Heart right ventricle (tissue), 16 donors: ENCODE results near the gene MYH16. TPM values are rescaled to one million over a fixed set of nuclear protein-coding genes. Genes with fewer than 3 reads are reported as not detected.

ENCODE experiments used
- ATAC-seq, 8 donors: fragments of 200-7000 bp; cut with Tn5 transposase; one replicate each; pipeline ENCODE4 v1.9.1; 2020; ENCODE audit warnings: mild to moderate bottlenecking in 8 of 8, moderate library complexity in 8 of 8, moderate number of reproducible peaks in 1 of 8
- DNase-seq, 2 donors: peaks; one replicate each; pipeline ENCODE4 v3.0.0-alpha.2; 2020
- H3K27ac ChIP-seq, 10 donors: fragments of 200-600 bp; sonication (generic) in 2 of 10; one replicate each; pipeline versions ENCODE4 v1.5.0 to v1.8.0; 2020 to 2022; ENCODE audit warnings: mild to moderate bottlenecking in 3 of 10
- H3K27me3 ChIP-seq, 7 donors: fragments of 200-600 bp; one replicate each; pipeline ENCODE4 v1.8.0; 2021 to 2022; ENCODE audit warnings: mild to moderate bottlenecking in 2 of 7
- H3K36me3 ChIP-seq, 9 donors: fragments of 200-600 bp; sonication (generic) in 1 of 9; one replicate each; pipeline versions ENCODE4 v1.5.0 to v1.8.0; 2020 to 2022; ENCODE audit warnings: mild to moderate bottlenecking in 2 of 9
- H3K4me1 ChIP-seq, 9 donors: fragments of 200-600 bp; sonication (generic) in 1 of 9; one replicate each; pipeline versions ENCODE4 v1.5.0 to v1.8.0; 2020 to 2022; ENCODE audit warnings: mild to moderate bottlenecking in 4 of 9
- H3K4me3 ChIP-seq, 10 donors: fragments of 200-600 bp; sonication (generic) in 2 of 10; one replicate each; pipeline versions ENCODE4 v1.5.0 to v1.8.0; 2020 to 2022; ENCODE audit warnings: mild to moderate bottlenecking in 7 of 10, moderate library complexity in 2 of 10
- H3K9me3 ChIP-seq, 11 donors: fragments of 200-600 bp in 10 of 11; sonication (generic) in 2 of 11; one replicate each; pipeline versions ENCODE4 v1.5.0 to v1.8.0; 2013 to 2022; ENCODE audit warnings: mild to moderate bottlenecking in 2 of 11, control low read depth in 1 of 11, moderate library complexity in 1 of 11
- CTCF ChIP-seq, 9 donors: fragments of 200-600 bp; sonication (generic) in 2 of 9; IDR thresholded peaks; one replicate each; pipeline versions ENCODE4 v1.5.0 to v1.8.0; 2021 to 2022; ENCODE audit warnings: antibody characterized with exemption in 9 of 9, mild to moderate bottlenecking in 5 of 9, moderate library complexity in 1 of 9
- WGBS, 2 donors: extraction: QIAGEN DNeasy Blood & Tissue Kit; methylation state at CpG; one replicate each; pipeline ENCODE4 v1.1.7; 2013; ENCODE audit warnings: inconsistent platforms in 1 of 2; 5-methylcytosine and 5-hydroxymethylcytosine counted together
- intact Hi-C, 10 donors: fragments of 100-400 bp; cut with DNase I; formaldehyde crosslinking; loops; one replicate each; pipeline versions ENCODE4 v1.11.1 to v1.14.2; 2022
- polyA plus RNA-seq, 2 donors: library from polyadenylated mRNA; stranded (reverse); fragments of 200-250 nt; gene quantifications; one replicate each; pipeline ENCODE4 v1.2.3, GENCODE V29; 2013
- total RNA-seq, 10 donors: library from RNA; stranded (reverse); fragmentation: NEBNext Ultra II Directional in 3 of 10; extraction: Animal tissue kit (Norgen Biotek cat#: 25700) in 3 of 10; gene quantifications; one replicate each; pipeline versions ENCODE4 v1.2.1 to v1.2.4, GENCODE V29; 2021 to 2023
- donor health status: Arrhythmogenic right ventricular cardiomyopathy.
- donor health status: ischemic (EF 13 %, LVEDD 7.1; RV severe dilation, severe dysfunction).
- donor health status: healthy with polysubstance abuse.
- donor health status: DM: no; HTN: yes; CAD: no.
- donor health status: DM: no; HTN: no; CAD: no.
- donor health status: ischemic (EF 25% LVEDD 6.9; RV normal size, moderate dysfunction).
- donor health status: ischemic (EF 25% LVEDD 5.7; RV mildly dilated, moderate dysfunction).
- donor health status: healthy.
- donor health status: DM: yes; HTN: yes; CAD: no.
- donor health status: Ischemic cardiomyopathy.
- donor health status: ischemic (EF 35%, LVEDD 5.7; RV mildly dilated, moderate dysfunction).
- donor health status: nonischemic (EF 11% LVEDD 7.7; RV severe dilation, severe dysfunction).
- donor health status: DM: yes; HTN: yes; CAD: no.
- donor health status: PGD.
- donor health status: ischemic (EF 29% LVEDD 5.4; RV normal size, mild dysfunction).
- donor health status: nonischemic (EF 23%, LVEDD 6.1; RV moderate dilation, normal function).

MYH16 gene
- total and polyA plus RNA-seq, 12 donors, result not detected

- WGBS, 2 donors, result 88 to 90% methylated on average over 2 of the region's 2 CpGs
- no peak for DNase-seq
- Histone ChIP-seq H3K27me3 (peaks cover 0 to 24% (median 5%) of the 10 kb centered on the region in 7 donors), H3K27ac (no peak overlapping the region), H3K4me3 (no peak overlapping the region), H3K4me1 (no peaks in the 10 kb centered on the region), H3K9me3 (no peaks in the 10 kb centered on the region), H3K36me3 (no peaks in the 10 kb centered on the region)
- intact Hi-C loops, result no loop called here
- no peak for ATAC-seq
- no peak for TF ChIP-seq CTCF (IDR thresholded peaks at IDR 0.05)
Observed at GRCh38 chr7:99254390-99254789, 18.2 kb upstream of the MYH16 start.

- Histone ChIP-seq H3K36me3 (no peaks in the 10 kb centered on the region), H3K27ac (no peak overlapping the region), H3K4me3 (no peak overlapping the region), H3K4me1 (no peaks in the 10 kb centered on the region), H3K27me3 (peaks cover 0 to 21% (median 5%) of the 10 kb centered on the region in 7 donors), H3K9me3 (no peaks in the 10 kb centered on the region)
- TF ChIP-seq CTCF (IDR thresholded peaks at IDR 0.05), result no peak
- no peak for DNase-seq
- intact Hi-C loops, result no loop called here
- ATAC-seq, result peak in 4 of 8 donors; percentile 20 to 52 (median 28)
- WGBS, 2 donors, result 33 to 38% methylated on average over 4 of the region's 4 CpGs
Observed at GRCh38 chr7:99255463-99255862, 17.2 kb upstream of the MYH16 start.

GRCh38 chr7:99257065-99257464, 15.6 kb upstream of the MYH16 start:
- H3K27me3 ChIP-seq, result peaks cover 0 to 9% (median under 1%) of the 10 kb centered on the region in 7 donors
- TF ChIP-seq CTCF (IDR thresholded peaks at IDR 0.05), result no peak
- H3K4me1 ChIP-seq, result no peaks in the 10 kb centered on the region
- no peak overlapping the region for H3K4me3 ChIP-seq
- 85 to 90% methylated on average over 10 of the region's 10 CpGs for WGBS, 2 donors
- H3K9me3 ChIP-seq, result no peaks in the 10 kb centered on the region
- no peak for DNase-seq
- H3K27ac ChIP-seq, result no peak overlapping the region
- intact Hi-C loops, result no loop called here
- H3K36me3 ChIP-seq, result no peaks in the 10 kb centered on the region
- ATAC-seq, result no peak

GRCh38 chr7:99257675-99258074, 15.0 kb upstream of the MYH16 start:
- Histone ChIP-seq H3K27me3 (peaks cover 0 to 7% (median 0%) of the 10 kb centered on the region in 7 donors), H3K4me1 (no peaks in the 10 kb centered on the region), H3K27ac (no peak overlapping the region), H3K4me3 (no peak overlapping the region), H3K36me3 (no peaks in the 10 kb centered on the region), H3K9me3 (no peaks in the 10 kb centered on the region)
- DNase-seq (no peak), ATAC-seq (no peak)
- WGBS, 2 donors, result 94% methylated on average over 7 of the region's 7 CpGs
- TF ChIP-seq CTCF (IDR thresholded peaks at IDR 0.05), result no peak
- intact Hi-C loops, result no loop called here
